Skeletal muscle tissue (tissue), 4 donors: ENCODE data around the gene PADI3. TPM values are rescaled to one million over a fixed set of nuclear protein-coding genes. Genes with fewer than 3 reads are reported as not detected.

Experiments used
- H3K27ac ChIP-seq: one replicate; pipeline ENCODE4 v1.7.0; 2013; ENCODE audit warnings: mild to moderate bottlenecking, low read depth, low read length, inconsistent platforms
- H3K27me3 ChIP-seq, 3 donors: one replicate each; pipeline ENCODE4 v1.7.0; 2013; ENCODE audit warnings: low read length in 3 of 3; ENCODE audit not compliant: control insufficient read depth in 3 of 3, insufficient read depth in 3 of 3
- H3K36me3 ChIP-seq, 3 donors: one replicate each; pipeline ENCODE4 v1.7.0; 2013; ENCODE audit warnings: low read length in 3 of 3; ENCODE audit not compliant: control insufficient read depth in 3 of 3, insufficient read depth in 3 of 3
- H3K4me1 ChIP-seq, 3 donors: one replicate each; pipeline ENCODE4 v1.7.0; 2013; ENCODE audit warnings: low read length in 3 of 3, mild to moderate bottlenecking in 3 of 3; ENCODE audit not compliant: control insufficient read depth in 3 of 3, insufficient read depth in 3 of 3
- H3K4me3 ChIP-seq, 3 donors: one replicate each; pipeline ENCODE4 v1.7.0; 2013; ENCODE audit warnings: low read length in 3 of 3
- H3K9ac ChIP-seq, 3 donors: one replicate each; pipeline ENCODE4 v1.7.0; 2013; ENCODE audit warnings: low read length in 3 of 3, mild to moderate bottlenecking in 3 of 3, moderate library complexity in 2 of 3, low read depth in 1 of 3
- H3K9me3 ChIP-seq, 3 donors: one replicate each; pipeline ENCODE4 v1.7.0; 2013; ENCODE audit warnings: low read length in 3 of 3; ENCODE audit not compliant: control insufficient read depth in 3 of 3
- total RNA-seq: library from RNA; depleted of rRNA; stranded (reverse); fragments of >200 nt; gene quantifications from one replicate; pipeline ENCODE4 v1.2.3, GENCODE V29; 2014
- donor health status: Osteomylitis.

PADI3 gene
- total RNA-seq, 1 donor from 2014 or later = not detected

DNA sequence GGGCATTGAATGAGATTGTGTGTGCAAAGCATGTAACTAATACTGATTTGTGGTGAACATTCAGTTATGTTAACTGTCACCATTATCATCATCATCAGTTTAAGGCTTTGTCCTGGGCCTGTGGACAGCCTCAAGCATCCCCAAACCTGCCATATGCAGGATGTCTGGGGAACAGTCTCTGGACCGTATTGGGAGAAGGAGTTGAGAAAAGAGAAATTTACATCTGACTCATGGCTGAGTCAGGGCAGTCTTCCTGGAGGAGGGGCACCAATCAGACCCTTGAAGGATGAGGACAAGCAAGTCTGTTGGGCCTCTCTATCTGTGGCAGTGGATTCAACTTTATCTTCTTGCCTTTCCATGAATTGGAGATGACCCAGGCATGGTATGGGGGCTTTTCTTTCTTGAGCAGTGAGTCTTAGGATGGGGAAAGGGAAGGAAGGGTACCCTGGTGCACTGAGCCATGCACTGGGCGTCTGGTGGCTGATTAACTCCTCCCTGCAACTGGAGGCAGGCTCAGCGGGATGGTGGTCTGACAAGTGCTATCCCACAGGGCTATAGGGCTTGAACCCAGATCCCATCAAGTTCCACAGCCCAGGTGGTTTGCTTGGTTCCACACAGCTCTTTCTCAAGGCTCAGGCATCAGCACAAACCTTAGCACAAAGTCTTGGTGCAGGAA lies 2.9 kb downstream of the PADI3 start:
- H3K27ac ChIP-seq = no peak overlapping the region
- H3K27me3 ChIP-seq = peaks cover 12 to 32% (median 27%) of the 10 kb centered on the region in 3 donors
- no peak overlapping the region for H3K4me3 ChIP-seq
- H3K4me1 ChIP-seq = no peaks in the 10 kb centered on the region
- H3K36me3 ChIP-seq = no peaks in the 10 kb centered on the region
- no peak overlapping the region for H3K9ac ChIP-seq
- no peaks in the 10 kb centered on the region for H3K9me3 ChIP-seq

DNA sequence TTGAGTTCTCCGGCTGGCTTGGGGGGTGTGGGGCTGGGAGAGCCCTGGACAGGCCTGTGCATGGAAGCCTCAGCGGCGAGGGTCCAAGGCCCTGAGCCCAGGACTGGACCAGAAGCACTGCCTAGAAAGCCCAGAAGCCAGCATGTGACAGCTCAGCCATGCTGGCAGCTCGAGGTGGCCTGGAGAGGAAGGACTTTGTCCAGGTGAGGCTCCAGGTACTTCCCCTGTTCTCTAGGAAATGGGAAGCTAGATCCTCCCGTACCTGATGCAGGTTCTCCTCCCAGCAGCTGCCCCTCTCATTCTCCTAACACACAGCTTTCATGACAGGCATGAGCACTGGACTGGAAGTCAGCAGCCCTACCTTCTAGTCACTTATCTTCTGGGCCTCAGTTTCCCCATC lies 6.4 kb downstream of the PADI3 start:
- no peak overlapping the region for H3K27ac ChIP-seq

DNA sequence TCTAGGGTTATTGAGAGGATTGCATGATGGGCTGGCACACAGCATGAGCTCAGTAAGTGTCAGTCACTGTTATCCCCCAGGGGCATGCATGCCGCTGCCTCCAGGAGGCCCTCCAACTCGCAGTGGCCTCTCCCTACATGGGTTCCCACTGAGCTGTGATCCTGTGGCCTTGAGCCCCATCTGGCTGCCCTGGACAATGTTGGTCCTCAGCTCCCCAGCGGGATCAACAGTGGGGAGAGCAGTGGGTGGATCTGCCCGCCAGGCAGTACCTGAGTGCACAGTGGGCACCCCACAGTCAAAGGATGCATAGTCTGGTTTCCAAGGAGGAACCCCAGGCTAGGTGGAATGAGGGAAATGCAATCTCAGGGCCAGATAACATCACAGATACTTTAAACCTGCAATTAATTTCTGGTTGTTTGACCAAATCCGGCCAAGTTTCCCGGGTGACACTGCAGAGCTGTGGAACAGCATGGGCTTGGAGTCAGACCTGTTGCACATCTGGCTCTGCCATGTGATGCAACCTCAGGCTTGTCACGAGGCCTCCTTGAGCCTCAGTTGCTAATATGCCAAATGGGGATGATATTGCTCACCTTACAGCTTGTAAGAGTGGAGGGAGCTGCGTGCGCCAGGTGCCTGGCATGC lies 9.3 kb downstream of the PADI3 start:
- no peaks in the 10 kb centered on the region for H3K36me3 ChIP-seq
- H3K9ac ChIP-seq = no peak overlapping the region
- H3K27ac ChIP-seq = no peak overlapping the region
- no peaks in the 10 kb centered on the region for H3K4me1 ChIP-seq
- no peaks in the 10 kb centered on the region for H3K9me3 ChIP-seq
- peaks cover 17 to 43% (median 41%) of the 10 kb centered on the region in 3 donors for H3K27me3 ChIP-seq
- H3K4me3 ChIP-seq = no peak overlapping the region

More for the DNA sequence above, 6.4 kb downstream of the PADI3 start:
- Histone ChIP-seq H3K27me3 (peaks cover 17 to 45% (median 41%) of the 10 kb centered on the region in 3 donors), H3K4me3 (no peak overlapping the region), H3K9ac (no peak overlapping the region), H3K4me1 (no peaks in the 10 kb centered on the region), H3K36me3 (no peaks in the 10 kb centered on the region), H3K9me3 (no peaks in the 10 kb centered on the region)

DNA sequence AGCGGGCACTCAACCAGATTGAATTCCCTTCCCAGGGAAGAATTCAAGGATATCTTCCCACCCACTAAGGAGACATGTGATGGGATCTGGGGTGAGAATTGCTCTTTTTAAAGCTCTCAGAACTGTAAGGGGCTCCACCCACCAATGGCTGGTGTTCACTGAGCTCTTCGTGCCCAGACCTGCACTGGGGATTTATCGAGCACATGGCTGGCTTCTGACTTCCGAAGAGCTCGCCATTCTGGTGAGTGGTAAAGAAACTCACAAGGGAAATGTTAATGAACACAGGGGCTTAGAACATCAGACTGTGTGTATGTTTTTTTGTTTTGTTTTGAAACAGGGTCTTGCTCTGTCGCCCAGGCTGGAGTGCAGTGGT lies 9.8 kb downstream of the PADI3 start:
- H3K27me3 ChIP-seq = peaks cover 17 to 43% (median 41%) of the 10 kb centered on the region in 3 donors
- no peaks in the 10 kb centered on the region for H3K9me3 ChIP-seq
- H3K27ac ChIP-seq = no peak overlapping the region
- no peak overlapping the region for H3K4me3 ChIP-seq
- H3K36me3 ChIP-seq = no peaks in the 10 kb centered on the region
- H3K4me1 ChIP-seq = no peaks in the 10 kb centered on the region
- H3K9ac ChIP-seq = no peak overlapping the region

DNA sequence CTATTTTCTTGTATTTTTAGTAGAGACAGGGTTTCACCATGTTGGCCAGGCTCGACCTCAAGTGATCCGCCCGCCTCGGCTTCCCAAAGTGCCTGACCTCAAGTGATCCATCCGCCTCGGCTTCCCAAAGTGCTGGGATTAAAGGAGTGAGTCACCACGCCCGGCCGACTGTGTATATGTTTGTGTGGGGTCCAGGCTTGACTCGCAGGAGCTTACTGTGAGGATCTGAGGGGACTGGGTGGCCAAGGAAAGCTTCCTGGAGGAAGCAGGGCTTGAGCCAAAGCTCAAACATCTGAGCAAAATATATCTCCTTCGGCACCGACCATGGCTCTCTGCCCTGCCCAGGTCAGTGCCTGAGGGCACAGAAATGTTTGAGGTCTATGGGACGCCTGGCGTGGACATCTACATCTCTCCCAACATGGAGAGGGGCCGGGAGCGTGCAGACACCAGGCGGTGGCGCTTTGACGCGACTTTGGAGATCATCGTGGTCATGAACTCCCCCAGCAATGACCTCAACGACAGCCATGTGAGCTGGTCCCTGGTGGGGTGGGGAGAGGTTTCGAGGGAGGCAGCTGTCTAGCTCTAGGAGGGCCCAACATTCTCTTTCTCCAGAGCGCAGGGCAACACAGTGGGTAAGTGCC lies 10.5 kb downstream of the PADI3 start:
- H3K27me3 ChIP-seq = peaks cover 17 to 43% (median 41%) of the 10 kb centered on the region in 3 donors
- H3K9me3 ChIP-seq = no peaks in the 10 kb centered on the region
- H3K9ac ChIP-seq = no peak overlapping the region
- H3K36me3 ChIP-seq = no peaks in the 10 kb centered on the region
- no peak overlapping the region for H3K27ac ChIP-seq
- no peaks in the 10 kb centered on the region for H3K4me1 ChIP-seq
- H3K4me3 ChIP-seq = no peak overlapping the region

DNA sequence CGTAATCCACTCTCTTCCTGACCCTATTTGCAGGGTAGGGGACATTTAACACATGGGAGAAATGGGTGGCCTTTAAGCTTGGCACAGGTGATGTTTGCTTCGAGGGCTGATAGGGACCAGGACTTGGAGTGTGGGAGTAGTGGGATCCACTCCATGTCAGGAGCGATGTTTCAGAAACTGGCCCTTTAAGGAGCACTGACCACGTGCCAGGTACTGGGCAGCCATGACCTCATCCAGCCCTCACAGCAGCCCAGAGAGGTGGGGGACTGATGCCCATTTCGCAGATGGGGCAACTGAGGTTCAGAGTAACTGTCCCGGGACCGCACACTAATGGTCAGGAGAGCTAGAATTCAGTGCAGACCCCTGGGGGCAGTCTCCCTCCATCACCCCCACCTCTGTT lies 11.4 kb downstream of the PADI3 start:
- Histone ChIP-seq H3K4me3 (no peak overlapping the region), H3K4me1 (no peaks in the 10 kb centered on the region), H3K9me3 (no peaks in the 10 kb centered on the region), H3K36me3 (no peaks in the 10 kb centered on the region), H3K27ac (no peak overlapping the region), H3K9ac (no peak overlapping the region), H3K27me3 (peaks cover 15 to 43% (median 36%) of the 10 kb centered on the region in 3 donors)

DNA sequence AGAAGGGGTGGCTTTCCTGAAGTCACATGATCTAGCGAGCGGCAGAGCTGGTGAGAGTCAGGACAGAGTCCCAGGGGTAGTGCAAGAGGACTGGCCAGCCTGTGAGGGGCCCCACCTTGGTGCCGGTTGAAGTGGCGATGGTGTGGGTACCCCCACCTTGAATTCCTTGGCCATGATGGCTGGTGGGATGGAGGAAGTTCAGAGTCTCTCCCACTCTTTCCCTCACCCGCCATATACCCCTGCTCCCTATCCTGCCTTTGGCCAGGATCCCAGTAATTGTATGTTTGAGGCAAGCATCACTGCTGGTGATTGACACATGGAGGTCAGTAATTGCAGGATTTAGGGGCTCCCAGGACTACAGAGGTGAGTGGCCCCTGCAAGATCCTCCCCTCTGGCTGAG lies 11.8 kb downstream of the PADI3 start:
- Histone ChIP-seq H3K4me1 (no peaks in the 10 kb centered on the region), H3K4me3 (no peak overlapping the region), H3K27me3 (peaks cover 10 to 40% (median 32%) of the 10 kb centered on the region in 3 donors), H3K36me3 (no peaks in the 10 kb centered on the region), H3K9ac (no peak overlapping the region), H3K9me3 (no peaks in the 10 kb centered on the region), H3K27ac (no peak overlapping the region)

DNA sequence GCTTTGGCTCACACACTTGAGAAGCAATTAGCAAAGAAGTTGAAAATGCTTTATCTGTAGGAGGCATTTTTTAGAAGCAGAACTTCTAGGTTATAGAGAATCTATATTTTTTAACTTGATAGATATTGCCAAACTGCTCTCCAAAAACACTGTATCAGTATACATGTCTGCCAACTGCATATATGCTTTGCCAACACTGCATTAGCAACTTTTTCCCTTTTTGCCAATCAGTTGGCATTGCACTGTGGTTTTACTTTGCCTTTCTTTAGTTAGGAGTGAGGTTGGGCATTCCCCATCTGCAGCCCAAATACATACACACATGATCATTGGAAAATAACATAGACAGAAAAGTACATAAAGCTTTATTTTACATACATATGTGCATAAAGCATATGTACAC lies 15.0 kb downstream of the PADI3 start:
- Histone ChIP-seq H3K27ac (no peak overlapping the region), H3K4me1 (no peaks in the 10 kb centered on the region), H3K27me3 (peaks cover 5 to 25% (median 16%) of the 10 kb centered on the region in 3 donors), H3K9me3 (no peaks in the 10 kb centered on the region), H3K36me3 (no peaks in the 10 kb centered on the region), H3K9ac (no peak overlapping the region), H3K4me3 (no peak overlapping the region)

DNA sequence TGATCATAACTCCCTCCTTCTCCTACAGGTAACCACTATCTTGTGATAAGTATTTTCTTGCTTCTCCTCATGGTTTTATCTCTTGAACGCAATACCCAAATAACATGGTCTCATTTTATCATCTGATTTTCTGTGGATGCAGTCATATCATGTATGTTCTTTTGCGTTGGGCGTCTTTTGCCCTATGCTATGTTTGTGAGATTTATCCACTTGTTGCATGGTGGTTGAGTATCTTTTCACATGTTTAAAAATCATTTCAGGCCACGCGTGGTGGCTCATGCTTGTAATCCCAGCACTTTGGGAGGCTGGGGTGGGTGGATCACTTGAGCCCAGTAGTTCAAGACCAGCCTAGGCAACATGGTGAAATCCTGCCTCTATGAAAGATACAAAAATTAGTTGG lies 15.6 kb downstream of the PADI3 start:
- Histone ChIP-seq H3K27ac (no peak overlapping the region), H3K9me3 (no peaks in the 10 kb centered on the region), H3K4me1 (no peaks in the 10 kb centered on the region), H3K27me3 (peaks cover 5 to 21% (median 12%) of the 10 kb centered on the region in 3 donors), H3K36me3 (no peaks in the 10 kb centered on the region), H3K9ac (no peak overlapping the region), H3K4me3 (no peak overlapping the region)

DNA sequence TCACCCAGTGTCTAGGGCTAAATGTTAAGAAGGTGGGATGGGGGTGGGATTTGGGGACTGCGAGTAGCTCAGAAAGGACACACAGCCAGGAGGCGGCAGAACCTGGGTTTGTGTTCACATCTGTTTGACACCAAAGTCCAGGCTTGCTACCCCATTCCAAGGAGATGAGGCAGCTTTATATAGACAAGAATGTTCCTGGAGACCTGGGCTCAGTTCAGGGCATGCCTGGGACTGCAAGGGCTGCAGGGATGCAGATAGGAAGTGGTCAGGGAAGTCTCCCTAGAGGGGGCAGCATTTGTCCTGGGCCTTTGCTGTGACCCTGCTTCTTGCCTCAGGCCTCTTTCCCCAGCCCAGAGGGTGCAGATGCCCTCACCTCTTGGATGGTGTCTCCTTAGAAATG lies 16.3 kb downstream of the PADI3 start:
- H3K27ac ChIP-seq = no peak overlapping the region
- peaks cover under 1 to 14% (median 5%) of the 10 kb centered on the region in 3 donors for H3K27me3 ChIP-seq
- H3K9ac ChIP-seq = no peak overlapping the region
- no peaks in the 10 kb centered on the region for H3K9me3 ChIP-seq
- H3K4me3 ChIP-seq = no peak overlapping the region
- H3K4me1 ChIP-seq = no peaks in the 10 kb centered on the region
- no peaks in the 10 kb centered on the region for H3K36me3 ChIP-seq
